ENCODE results near the gene LIPI. TPM values are rescaled to one million over a fixed set of nuclear protein-coding genes. Genes with fewer than 3 reads are reported as not detected.

The LIPI gene
- polyA plus RNA-seq, 1 of the 3 experiments (the other 2 are of a cell fraction): not detected

DNA sequence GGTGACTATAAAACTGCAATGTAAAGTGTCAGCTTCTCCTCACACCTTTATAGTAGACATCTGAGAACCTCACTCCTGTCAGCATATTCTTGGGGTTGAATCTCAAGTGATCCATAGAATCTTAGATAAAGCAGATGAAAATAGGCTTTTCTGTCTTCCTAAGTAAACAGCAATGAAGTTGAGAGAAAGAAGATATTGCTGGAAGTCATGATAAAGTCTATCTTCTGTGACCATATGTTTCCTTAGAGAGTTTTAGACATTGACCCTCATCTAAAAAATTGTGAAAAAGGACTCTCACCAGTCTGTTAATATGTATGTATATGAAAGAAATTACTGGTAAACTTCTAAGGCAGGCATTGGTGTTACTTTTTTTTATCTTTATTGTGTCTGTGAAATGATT lies 66.8 kb downstream of the LIPI start:
- H3K9me3 ChIP-seq: no peaks in the 10 kb centered on the region
- H3K27me3 ChIP-seq (ENCODE audit: insufficient read depth): no peaks in the 10 kb centered on the region
- TF ChIP-seq RXRA (IDR thresholded peaks at IDR 0.05; ENCODE audit: borderline replicate concordance, low read depth) (no peak), EP300 (IDR thresholded peaks at IDR 0.05; ENCODE audit: borderline replicate concordance in 1 of 2, low read depth in 1 of 2, low read length in 1 of 2) (no peak), TEAD4 (IDR thresholded peaks at IDR 0.05; ENCODE audit: borderline replicate concordance, insufficient read depth) (no peak), POLR2AphosphoS5 (IDR thresholded peaks at IDR 0.05; ENCODE audit: low read depth, low read length) (no peak), GATA2 (CRISPR knock-in tag; IDR thresholded peaks at IDR 0.05) (no peak), GABPA (IDR thresholded peaks at IDR 0.05; ENCODE audit: low read depth) (no peak), MEF2A (IDR thresholded peaks at IDR 0.05; ENCODE audit: borderline replicate concordance, low read depth) (no peak), RCOR1 (IDR thresholded peaks at IDR 0.05; ENCODE audit: low read length) (no peak), FOXM1 (IDR thresholded peaks at IDR 0.05; ENCODE audit: low read depth) (no peak), EZH2phosphoT487 (IDR thresholded peaks at IDR 0.05; ENCODE audit: borderline replicate concordance, low read depth) (no peak), CHD2 (IDR thresholded peaks at IDR 0.05; ENCODE audit: low read length, partially characterized antibody) (no peak)
- TF ChIP-seq, protein P1, sequence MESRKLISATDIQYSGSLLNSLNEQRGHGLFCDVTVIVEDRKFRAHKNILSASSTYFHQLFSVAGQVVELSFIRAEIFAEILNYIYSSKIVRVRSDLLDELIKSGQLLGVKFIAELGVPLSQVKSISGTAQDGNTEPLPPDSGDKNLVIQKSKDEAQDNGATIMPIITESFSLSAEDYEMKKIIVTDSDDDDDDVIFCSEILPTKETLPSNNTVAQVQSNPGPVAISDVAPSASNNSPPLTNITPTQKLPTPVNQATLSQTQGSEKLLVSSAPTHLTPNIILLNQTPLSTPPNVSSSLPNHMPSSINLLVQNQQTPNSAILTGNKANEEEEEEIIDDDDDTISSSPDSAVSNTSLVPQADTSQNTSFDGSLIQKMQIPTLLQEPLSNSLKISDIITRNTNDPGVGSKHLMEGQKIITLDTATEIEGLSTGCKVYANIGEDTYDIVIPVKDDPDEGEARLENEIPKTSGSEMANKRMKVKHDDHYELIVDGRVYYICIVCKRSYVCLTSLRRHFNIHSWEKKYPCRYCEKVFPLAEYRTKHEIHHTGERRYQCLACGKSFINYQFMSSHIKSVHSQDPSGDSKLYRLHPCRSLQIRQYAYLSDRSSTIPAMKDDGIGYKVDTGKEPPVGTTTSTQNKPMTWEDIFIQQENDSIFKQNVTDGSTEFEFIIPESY (IDR thresholded peaks at IDR 0.05; ENCODE audit: borderline replicate concordance, low read depth): no peak
- TF ChIP-seq, protein P2, sequence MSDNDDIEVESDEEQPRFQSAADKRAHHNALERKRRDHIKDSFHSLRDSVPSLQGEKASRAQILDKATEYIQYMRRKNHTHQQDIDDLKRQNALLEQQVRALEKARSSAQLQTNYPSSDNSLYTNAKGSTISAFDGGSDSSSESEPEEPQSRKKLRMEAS (IDR thresholded peaks at IDR 0.05; ENCODE audit: low read depth): no peak
- TF ChIP-seq, protein P3, sequence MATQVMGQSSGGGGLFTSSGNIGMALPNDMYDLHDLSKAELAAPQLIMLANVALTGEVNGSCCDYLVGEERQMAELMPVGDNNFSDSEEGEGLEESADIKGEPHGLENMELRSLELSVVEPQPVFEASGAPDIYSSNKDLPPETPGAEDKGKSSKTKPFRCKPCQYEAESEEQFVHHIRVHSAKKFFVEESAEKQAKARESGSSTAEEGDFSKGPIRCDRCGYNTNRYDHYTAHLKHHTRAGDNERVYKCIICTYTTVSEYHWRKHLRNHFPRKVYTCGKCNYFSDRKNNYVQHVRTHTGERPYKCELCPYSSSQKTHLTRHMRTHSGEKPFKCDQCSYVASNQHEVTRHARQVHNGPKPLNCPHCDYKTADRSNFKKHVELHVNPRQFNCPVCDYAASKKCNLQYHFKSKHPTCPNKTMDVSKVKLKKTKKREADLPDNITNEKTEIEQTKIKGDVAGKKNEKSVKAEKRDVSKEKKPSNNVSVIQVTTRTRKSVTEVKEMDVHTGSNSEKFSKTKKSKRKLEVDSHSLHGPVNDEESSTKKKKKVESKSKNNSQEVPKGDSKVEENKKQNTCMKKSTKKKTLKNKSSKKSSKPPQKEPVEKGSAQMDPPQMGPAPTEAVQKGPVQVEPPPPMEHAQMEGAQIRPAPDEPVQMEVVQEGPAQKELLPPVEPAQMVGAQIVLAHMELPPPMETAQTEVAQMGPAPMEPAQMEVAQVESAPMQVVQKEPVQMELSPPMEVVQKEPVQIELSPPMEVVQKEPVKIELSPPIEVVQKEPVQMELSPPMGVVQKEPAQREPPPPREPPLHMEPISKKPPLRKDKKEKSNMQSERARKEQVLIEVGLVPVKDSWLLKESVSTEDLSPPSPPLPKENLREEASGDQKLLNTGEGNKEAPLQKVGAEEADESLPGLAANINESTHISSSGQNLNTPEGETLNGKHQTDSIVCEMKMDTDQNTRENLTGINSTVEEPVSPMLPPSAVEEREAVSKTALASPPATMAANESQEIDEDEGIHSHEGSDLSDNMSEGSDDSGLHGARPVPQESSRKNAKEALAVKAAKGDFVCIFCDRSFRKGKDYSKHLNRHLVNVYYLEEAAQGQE (IDR thresholded peaks at IDR 0.05; ENCODE audit: low read depth, low read length): no peak
- H3K9ac ChIP-seq: no peak overlapping the region
- CTCF ChIA-PET: no interaction called here
- H3K4me3 ChIP-seq (ENCODE audit: low read depth in 2 of 2, low read length in 1 of 2): no peak overlapping the region
- H3F3A ChIP-seq (replicated peaks; ENCODE audit: insufficient read depth): no peaks in the 10 kb centered on the region
- H3K4me2 ChIP-seq: no peak overlapping the region
- H2AFZ ChIP-seq (ENCODE audit: low read depth): no peak overlapping the region
- DNase-seq: no peak
- H3K9me2 ChIP-seq: no peaks in the 10 kb centered on the region
- H3K27ac ChIP-seq (ENCODE audit: low read depth in 2 of 2, low read length in 1 of 2): no peak overlapping the region
- POLR2A ChIA-PET: no interaction called here
- no peaks in the 10 kb centered on the region for H4K20me1 ChIP-seq (ENCODE audit: insufficient read depth)
- H3K36me3 ChIP-seq (replicated peaks in 1 of 2; ENCODE audit: control insufficient read depth in 1 of 2, insufficient read depth in 2 of 2, low read length in 1 of 2): no peaks in the 10 kb centered on the region
- no peaks in the 10 kb centered on the region for H3K4me1 ChIP-seq (ENCODE audit: control insufficient read depth in 1 of 2, insufficient read depth in 2 of 2, low read depth in 1 of 2, low read length in 1 of 2)
- no peaks in the 10 kb centered on the region for H3K79me2 ChIP-seq (ENCODE audit: insufficient read depth)

All from SK-N-SH (cell line).